ENCODE measurements around the gene AQP12A. TPM values are rescaled to one million over a fixed set of nuclear protein-coding genes. Genes with fewer than 3 reads are reported as not detected.

AQP12A gene
- total and polyA plus RNA-seq, 9 of the 15 experiments (the other 6 are each of a cell fraction or from before 2014, with no cell fraction given) = not detected

DNA sequence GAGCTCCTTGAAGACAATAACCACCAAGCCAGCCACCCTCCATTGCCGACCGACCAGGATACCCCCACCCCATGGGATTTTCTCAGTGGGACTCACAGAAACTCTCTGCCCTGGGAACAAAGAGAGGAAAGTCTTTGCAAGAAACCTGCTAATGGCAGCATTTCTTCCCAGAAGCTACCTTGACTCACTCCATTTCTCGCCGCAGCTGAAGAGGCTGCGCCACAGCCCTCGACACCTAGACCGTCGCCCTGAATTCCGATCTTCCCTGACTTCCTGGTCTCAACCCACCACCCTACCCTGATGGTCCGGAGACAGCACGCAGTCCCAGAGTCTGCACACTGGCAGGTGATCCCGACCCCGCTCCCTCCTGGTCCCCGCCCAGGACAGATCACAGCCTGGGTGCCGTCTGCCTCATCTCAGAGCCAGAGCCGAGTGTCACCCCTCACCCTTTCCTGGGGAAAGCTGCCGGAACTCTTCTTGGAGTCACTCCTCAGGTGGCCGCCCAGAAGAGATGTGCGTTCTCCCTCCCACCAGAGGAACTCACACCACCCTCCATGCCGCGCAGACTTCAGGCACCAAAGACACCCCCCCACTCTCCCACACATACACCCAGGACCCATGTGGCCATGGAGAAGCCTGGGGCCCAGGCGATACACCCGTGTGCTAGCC, 24.6 kb downstream of the AQP12A start:
- no TSS peak for BruUV-seq (replicated peaks)
- H3K4me1 ChIP-seq (replicated peaks in 1 of 2; ENCODE audit: control insufficient read depth in 2 of 2, insufficient read depth in 2 of 2, low read length in 2 of 2) = no peaks in the 10 kb centered on the region; a peak in 1 of 5 replicates
- CTCF ChIA-PET (ENCODE audit: low intra/inter-chr PET ratio) = no interaction called here
- no peaks in the 10 kb centered on the region for H3K9me3 ChIP-seq (replicated peaks; ENCODE audit: control insufficient read depth, insufficient read depth, low read depth, low read length)
- no peak overlapping the region for H3K9ac ChIP-seq (ENCODE audit: insufficient read depth in 1 of 2, low read depth in 2 of 2, low read length in 2 of 2)
- ATAC-seq (no peak), FAIRE-seq (no peak), DNase-seq (ENCODE audit: extremely low read depth in 1 of 4, low spot score in 3 of 4) (no peak)
- H3K79me2 ChIP-seq (ENCODE audit: control insufficient read depth, insufficient read depth, low read length) = no peaks in the 10 kb centered on the region
- intact Hi-C loops (cut with micrococcal nuclease) (no loop called here), in situ Hi-C loops (cut with MboI) (no loop called here)
- WGBS (ENCODE audit: insufficient coverage, low coverage, missing lambda C conversion rate) = 11% methylated on average over 13 of the region's 23 CpGs
- no peaks in the 10 kb centered on the region for H4K20me1 ChIP-seq (replicated peaks; ENCODE audit: control insufficient read depth, insufficient read depth, low read length)
- no peak overlapping the region for H2AFZ ChIP-seq (ENCODE audit: low read depth, low read length)
- no peaks in the 10 kb centered on the region for H3K9me1 ChIP-seq (ENCODE audit: control insufficient read depth, insufficient read depth, low read length)
- H3K4me2 ChIP-seq (ENCODE audit: insufficient read depth, low read length) = no peak overlapping the region
- H3K4me3 ChIP-seq = no peak overlapping the region
- H3K27ac ChIP-seq (ENCODE audit: extremely low read depth, low read depth, low read length) = no peak overlapping the region
- peaks cover 7 to 91% of the 10 kb centered on the region in 2 experiments; a peak in 3 of 5 replicates for H3K27me3 ChIP-seq (ENCODE audit: control insufficient read depth in 2 of 2, insufficient read depth in 2 of 2, low read length in 2 of 2)
- POLR2A ChIA-PET = interaction anchor here (1.1 kb wide), 1 partner anchor 105 kb away, joined by 3 read pairs; no protein-coding TSS in a partner anchor
- H3K36me3 ChIP-seq (ENCODE audit: control insufficient read depth, insufficient read depth, low read length) = no peaks in the 10 kb centered on the region
- TF ChIP-seq HMGN3 (IDR thresholded peaks at IDR 0.05; ENCODE audit: borderline replicate concordance, extremely low read depth, insufficient read length, low read depth, low read length) = no peak
- no peak for TF ChIP-seq GABPA (tag; conservative IDR thresholded peaks at IDR 0.05; ENCODE audit: low read depth)
- TF ChIP-seq, protein P1, sequence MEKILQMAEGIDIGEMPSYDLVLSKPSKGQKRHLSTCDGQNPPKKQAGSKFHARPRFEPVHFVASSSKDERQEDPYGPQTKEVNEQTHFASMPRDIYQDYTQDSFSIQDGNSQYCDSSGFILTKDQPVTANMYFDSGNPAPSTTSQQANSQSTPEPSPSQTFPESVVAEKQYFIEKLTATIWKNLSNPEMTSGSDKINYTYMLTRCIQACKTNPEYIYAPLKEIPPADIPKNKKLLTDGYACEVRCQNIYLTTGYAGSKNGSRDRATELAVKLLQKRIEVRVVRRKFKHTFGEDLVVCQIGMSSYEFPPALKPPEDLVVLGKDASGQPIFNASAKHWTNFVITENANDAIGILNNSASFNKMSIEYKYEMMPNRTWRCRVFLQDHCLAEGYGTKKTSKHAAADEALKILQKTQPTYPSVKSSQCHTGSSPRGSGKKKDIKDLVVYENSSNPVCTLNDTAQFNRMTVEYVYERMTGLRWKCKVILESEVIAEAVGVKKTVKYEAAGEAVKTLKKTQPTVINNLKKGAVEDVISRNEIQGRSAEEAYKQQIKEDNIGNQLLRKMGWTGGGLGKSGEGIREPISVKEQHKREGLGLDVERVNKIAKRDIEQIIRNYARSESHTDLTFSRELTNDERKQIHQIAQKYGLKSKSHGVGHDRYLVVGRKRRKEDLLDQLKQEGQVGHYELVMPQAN (IDR thresholded peaks at IDR 0.05; ENCODE audit: borderline replicate concordance) = no peak
- TF ChIP-seq, protein P2, sequence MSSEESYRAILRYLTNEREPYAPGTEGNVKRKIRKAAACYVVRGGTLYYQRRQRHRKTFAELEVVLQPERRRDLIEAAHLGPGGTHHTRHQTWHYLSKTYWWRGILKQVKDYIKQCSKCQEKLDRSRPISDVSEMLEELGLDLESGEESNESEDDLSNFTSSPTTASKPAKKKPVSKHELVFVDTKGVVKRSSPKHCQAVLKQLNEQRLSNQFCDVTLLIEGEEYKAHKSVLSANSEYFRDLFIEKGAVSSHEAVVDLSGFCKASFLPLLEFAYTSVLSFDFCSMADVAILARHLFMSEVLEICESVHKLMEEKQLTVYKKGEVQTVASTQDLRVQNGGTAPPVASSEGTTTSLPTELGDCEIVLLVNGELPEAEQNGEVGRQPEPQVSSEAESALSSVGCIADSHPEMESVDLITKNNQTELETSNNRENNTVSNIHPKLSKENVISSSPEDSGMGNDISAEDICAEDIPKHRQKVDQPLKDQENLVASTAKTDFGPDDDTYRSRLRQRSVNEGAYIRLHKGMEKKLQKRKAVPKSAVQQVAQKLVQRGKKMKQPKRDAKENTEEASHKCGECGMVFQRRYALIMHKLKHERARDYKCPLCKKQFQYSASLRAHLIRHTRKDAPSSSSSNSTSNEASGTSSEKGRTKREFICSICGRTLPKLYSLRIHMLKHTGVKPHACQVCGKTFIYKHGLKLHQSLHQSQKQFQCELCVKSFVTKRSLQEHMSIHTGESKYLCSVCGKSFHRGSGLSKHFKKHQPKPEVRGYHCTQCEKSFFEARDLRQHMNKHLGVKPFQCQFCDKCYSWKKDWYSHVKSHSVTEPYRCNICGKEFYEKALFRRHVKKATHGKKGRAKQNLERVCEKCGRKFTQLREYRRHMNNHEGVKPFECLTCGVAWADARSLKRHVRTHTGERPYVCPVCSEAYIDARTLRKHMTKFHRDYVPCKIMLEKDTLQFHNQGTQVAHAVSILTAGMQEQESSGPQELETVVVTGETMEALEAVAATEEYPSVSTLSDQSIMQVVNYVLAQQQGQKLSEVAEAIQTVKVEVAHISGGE (CRISPR knock-in tag; IDR thresholded peaks at IDR 0.05) = no peak
